ENCODE results near the gene TVP23A. TPM values are rescaled to one million over a fixed set of nuclear protein-coding genes. Genes with fewer than 3 reads are reported as not detected.

Gene TVP23A
- total and polyA plus RNA-seq, 8 donors: 0.05 to 0.34 (median 0.16) TPM; not detected in 3

GRCh38 chr16:10838621-10839278, 20.2 kb upstream of the TVP23A start:
- Histone ChIP-seq H3K4me3 (no peak overlapping the region), H3K27ac (peak overlapping the region in 2 of 4 donors; percentile 8 to 12), H3K27me3 (no peaks in the 10 kb centered on the region), H3K9me3 (no peaks in the 10 kb centered on the region), H3K36me3 (no peaks in the 10 kb centered on the region), H3K4me1 (peaks cover 0 to 14% (median 5%) of the 10 kb centered on the region in 3 donors)
- DNase-seq: no peak
- 75 to 78% methylated on average over 10 of the region's 10 CpGs for WGBS, 2 donors
- TF ChIP-seq CTCF (IDR thresholded peaks at IDR 0.05): no peak
- peak; percentile 18 to 40 (median 27) for ATAC-seq
- FAIRE-seq: no peak
- intact Hi-C loops (cut with DNase I): no loop called here

GRCh38 chr16:10836174-10836853, 17.7 kb upstream of the TVP23A start:
- no peak overlapping the region for H3K27ac ChIP-seq
- no peaks in the 10 kb centered on the region for H3K9me3 ChIP-seq
- ATAC-seq (no peak), FAIRE-seq (no peak), DNase-seq (no peak)
- no peak overlapping the region for H3K4me3 ChIP-seq
- H3K27me3 ChIP-seq: no peaks in the 10 kb centered on the region
- intact Hi-C loops (cut with DNase I): no loop called here
- no peak for TF ChIP-seq CTCF (IDR thresholded peaks at IDR 0.05)
- H3K4me1 ChIP-seq: peaks cover 0 to 14% (median 5%) of the 10 kb centered on the region in 3 donors
- no peaks in the 10 kb centered on the region for H3K36me3 ChIP-seq
- WGBS, 2 donors: 86 to 92% methylated on average over 1 of the region's 1 CpG

- Histone ChIP-seq H3K4me1 (peaks cover 0 to 16% (median 5%) of the 10 kb centered on the region in 3 donors), H3K4me3 (no peak overlapping the region), H3K27ac (no peak overlapping the region), H3K27me3 (no peaks in the 10 kb centered on the region), H3K36me3 (no peaks in the 10 kb centered on the region), H3K9me3 (no peaks in the 10 kb centered on the region)
- no peak for FAIRE-seq
- TF ChIP-seq CTCF (IDR thresholded peaks at IDR 0.05): no peak
- intact Hi-C loops (cut with DNase I): no loop called here
- no peak for DNase-seq
- 88 to 92% methylated on average over 6 to 7 of the region's 7 CpGs for WGBS, 2 donors
- ATAC-seq: no peak
Observed at GRCh38 chr16:10835281-10835931, 16.8 kb upstream of the TVP23A start.

GRCh38 chr16:10834766-10835165, 16.2 kb upstream of the TVP23A start:
- no peaks in the 10 kb centered on the region for H3K9me3 ChIP-seq
- 85 to 89% methylated on average over 1 of the region's 1 CpG for WGBS, 2 donors
- peaks cover 0 to 20% (median 5%) of the 10 kb centered on the region in 3 donors for H3K4me1 ChIP-seq
- no peak overlapping the region for H3K4me3 ChIP-seq
- no peak for TF ChIP-seq CTCF (IDR thresholded peaks at IDR 0.05)
- no peak for FAIRE-seq
- no peak for DNase-seq
- H3K27me3 ChIP-seq: no peaks in the 10 kb centered on the region
- no peak overlapping the region for H3K27ac ChIP-seq
- ATAC-seq: no peak
- intact Hi-C loops (cut with DNase I): no loop called here
- no peaks in the 10 kb centered on the region for H3K36me3 ChIP-seq
